Activated CD8-positive, alpha-beta memory T cell treated with anti-CD3 and anti-CD28 coated beads, Interleukin-2, amount 50 U/mL, for 1 hour (primary cell): ENCODE measurements around the gene BCCIP.

Experiments used
- DNase-seq: peaks from one replicate; pipeline ENCODE4 v3.0.0-alpha.2; 2020; ENCODE audit errors: extremely low read depth

BCCIP gene

DNA sequence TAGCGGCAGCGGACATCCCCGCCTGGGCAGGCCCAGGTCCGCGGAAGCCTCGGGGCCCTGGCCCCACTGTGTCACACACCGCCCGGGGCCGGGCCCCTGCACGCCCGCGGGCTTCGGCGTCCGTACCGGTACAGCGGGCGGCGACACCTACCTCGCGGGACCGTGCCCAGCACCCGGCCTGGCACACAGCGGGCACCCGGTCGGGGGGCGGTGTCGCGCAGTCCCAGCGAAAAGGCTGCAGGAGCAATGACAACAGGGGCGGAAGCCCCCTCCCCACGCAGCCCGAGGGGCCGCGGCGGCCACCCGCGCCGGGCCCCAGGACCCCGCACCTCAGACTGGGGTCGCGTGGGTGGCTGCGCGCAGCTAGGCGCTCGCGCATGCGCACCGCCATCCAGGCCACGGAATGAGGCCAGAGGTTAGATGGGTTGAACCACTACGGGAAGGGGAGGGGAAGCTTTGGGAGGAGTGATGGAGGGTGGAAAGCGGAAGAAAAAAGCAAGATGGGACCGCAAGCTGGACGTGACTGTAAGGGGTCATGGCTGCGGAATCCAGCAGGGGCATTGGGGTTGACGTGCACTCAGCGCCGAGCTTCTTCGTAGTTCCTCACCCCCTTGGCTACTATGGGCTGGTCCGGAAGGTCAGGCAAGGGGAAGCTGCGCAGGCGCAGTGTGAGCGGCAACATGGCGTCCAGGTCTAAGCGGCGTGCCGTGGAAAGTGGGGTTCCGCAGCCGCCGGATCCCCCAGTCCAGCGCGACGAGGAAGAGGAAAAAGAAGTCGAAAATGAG is at the start of gene BCCIP, which contains the start of gene UROS:
Gene BCCIP (plus strand): TSS at position 669 of the 785 bp plus-strand sequence. CDS start 12 bp downstream, at position 681.
Gene UROS (minus strand): TSS at position 381 of the 785 bp plus-strand sequence. CDS start 6,759 bp downstream, outside the sequence.
- DNase-seq = peak; percentile 87

DNA sequence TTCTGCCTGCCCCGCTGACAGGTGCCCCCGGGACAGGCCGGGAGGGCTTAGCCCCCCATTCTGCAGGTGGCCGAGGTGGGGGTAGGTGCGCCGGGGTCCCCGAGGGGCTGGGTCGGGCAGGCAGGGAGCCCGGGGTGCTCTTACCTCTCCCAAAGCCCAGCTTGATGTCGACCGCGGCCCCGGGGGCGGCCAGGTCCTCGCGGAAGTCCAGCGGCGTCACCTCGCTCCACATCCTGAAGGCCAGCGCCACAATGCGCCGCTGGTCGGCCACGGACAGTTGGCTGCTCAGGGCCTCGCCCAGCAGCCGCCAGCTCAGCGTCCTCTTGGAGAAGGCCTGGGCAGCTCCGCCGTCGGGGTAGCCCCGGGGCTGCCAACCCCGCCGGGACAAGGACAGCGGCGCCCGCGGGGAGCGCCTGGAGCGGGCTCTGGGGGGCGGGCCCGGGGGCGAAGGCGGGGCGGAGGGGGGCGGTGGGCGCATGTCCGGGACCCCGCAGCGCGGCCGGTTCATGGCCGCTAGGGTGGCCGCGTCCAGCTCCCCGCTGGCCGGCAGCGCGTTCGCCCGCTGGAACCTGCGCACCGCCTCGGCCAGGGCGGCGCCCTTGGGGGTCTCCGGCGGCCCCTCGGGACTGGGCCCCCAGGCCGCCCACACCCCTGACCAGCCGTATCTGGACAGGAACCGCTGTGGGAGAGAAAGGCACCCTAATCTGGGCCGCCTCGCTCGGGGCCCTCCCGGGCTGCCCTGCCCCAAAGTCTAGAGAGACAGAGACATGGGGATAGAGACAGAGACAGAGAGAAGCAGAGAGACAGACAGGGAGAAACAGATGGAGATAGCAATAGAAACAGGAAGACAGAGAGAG is 49.4 kb upstream of the BCCIP start:
- no peak for DNase-seq

DNA sequence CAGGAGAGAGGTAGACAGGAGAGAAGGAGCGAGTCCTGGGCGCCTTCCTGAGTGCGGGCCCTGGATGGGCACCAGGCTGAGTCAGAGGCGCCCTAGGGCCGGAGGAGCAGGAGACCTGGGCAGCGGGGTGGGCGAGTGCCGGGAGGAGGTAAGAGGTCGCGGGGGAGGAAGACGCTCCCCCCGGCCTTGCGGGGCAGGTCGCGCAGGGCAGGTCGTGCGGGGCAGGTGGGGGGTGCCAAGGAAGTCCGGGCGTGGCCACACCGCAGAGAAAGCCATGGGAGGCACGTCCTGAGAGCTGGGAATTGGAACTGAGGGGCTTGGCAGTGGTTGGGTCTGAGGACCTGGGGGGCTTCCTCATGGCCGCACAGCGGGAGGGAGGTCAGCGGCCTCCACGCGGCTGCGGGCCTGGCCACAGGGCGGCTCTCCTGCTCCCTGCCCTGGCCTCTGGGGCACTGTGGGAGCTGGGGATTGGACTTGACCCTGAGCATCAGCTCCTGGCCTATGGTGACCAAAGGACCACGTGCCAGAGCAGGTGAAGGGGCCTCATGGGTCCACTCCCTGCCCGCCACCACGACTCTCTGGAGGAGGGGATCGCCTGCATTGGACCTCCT is 48.7 kb upstream of the BCCIP start:
- no peak for DNase-seq

DNA sequence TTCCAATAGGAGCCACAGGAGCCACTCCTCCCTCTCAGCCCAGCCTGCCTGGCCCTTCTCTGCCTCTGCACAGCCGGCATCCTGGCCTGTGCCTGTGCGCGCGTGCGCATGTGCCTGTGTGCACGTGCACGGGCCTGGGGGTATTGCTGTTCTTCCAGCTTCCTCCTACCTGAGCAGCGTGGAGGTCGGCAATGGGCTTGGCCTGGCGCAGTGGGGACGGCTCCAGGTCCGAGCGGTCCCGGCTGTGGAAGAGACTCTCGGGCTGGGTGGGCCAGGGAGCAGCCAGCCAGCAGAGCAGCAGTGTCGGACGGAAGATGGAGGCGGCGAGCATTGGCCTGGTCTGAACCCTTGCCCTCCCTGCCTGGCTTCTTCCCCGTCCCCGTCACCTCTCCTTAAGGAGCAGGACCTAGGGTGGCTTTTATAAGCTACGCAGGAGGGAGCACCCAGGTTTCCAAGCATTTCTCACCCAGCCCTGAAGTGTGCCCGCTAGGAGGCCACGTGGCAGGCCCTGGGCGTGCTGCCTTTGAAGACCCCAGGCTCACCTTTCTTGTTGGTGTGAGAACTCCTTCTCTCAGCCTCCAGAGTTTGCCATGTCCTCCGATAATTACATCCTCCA is 47.7 kb upstream of the BCCIP start, which contains the start of gene MMP21:
Gene MMP21 (minus strand): TSS at position 331 of the 616 bp plus-strand sequence. CDS start 0 bp downstream, at position 331.
- no peak for DNase-seq

DNA sequence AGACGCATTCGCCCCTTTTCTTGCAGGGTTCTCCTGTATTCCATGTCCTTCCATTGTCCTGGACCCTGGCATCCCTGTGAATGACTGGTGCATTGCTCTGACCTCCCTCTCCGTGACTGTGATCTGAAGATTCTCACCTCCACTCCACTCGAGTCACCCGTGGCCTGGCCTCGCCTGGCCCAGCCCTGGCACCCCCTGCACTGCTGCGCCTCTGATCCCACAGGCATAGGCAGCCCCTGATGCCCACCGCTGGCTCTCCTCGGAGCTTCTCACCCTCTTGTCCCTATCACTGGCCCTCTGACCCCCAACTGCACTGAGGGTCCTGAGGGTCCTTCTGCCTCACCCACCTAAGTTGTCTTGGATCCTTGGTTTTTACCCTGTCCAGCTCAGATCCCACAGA is 45.5 kb upstream of the BCCIP start:
- no peak for DNase-seq

DNA sequence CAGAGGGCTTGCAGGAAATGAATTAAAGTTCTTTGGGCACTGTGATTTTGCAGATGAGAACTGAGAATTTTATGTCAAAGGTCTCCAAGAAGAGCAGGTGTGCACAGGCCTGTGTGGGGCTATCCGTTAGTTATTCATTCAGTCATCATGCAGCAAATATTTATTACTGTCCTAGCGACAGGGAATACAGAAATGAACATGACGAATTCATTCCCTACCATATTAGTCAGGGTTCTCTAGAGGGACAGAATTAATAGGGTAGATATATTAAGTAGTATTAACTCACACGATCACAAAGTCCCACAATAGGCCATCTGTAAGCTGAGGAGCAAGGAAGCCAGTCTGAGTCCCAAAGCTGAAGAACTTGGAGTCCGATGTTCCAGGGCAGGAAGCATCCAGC is 44.8 kb upstream of the BCCIP start:
- DNase-seq = no peak

DNA sequence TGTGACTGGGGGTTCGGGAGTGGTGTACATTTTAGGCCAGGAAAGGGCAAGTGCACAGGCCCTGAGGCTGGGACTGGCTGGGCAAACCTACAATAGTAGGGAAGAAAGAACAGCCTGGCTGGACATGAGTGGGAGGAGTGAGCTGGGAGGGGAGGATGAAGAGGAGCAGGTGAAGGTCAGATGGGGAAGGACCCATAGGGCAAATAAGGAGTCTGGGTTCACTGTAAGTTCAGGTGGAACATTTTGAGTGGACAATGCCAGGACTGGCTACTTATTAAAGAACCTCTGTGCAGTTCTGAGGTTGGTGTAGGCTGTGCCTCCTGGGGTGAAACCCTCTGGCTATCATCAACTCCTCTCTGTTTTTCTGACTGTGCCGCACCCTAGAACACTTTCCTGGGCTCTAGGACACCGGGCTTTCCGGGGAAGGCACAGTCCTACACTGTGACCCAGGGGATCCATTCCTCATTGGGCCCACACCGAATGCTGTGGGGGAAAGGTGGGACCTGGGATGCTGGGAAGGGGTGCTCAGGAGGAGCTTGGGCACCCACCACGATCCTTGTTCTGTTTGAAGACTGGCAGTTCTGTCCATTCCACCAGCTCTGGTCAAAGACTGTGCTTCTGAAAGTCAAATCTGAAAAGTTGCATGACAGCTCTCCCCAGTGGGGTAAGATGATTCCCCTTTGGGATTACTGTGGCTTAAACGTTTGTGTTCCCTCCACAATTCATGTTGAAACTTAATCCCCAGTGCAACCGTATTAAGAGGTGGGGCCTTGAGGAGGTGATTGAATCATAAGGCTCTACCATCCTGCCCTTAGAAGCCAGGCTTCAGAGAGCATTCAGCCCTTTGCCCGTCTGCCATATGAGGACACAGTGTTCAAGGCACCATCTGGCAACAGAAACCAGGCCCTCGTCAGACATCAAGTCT is 43.7 kb upstream of the BCCIP start:
- DNase-seq = no peak

DNA sequence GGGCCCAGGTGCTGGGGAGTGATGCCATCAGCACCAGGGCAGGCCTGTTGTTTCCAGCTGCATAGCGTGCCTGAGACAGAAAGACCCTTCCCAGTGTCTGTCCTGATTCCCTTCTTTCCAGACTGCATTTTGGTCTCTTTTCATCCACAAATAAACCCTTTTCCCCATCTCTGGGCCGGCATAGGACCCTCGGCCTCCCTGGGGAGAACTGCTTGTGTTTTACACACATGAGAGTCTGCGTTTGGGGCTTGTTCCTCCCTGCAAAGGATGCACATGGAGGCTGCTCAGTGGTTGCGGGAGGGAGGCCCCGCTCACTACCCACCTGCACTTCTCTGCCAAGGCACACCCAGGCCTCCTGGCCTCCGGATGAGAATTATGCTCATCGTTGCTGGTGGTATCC is 42.0 kb upstream of the BCCIP start:
- DNase-seq = no peak

DNA sequence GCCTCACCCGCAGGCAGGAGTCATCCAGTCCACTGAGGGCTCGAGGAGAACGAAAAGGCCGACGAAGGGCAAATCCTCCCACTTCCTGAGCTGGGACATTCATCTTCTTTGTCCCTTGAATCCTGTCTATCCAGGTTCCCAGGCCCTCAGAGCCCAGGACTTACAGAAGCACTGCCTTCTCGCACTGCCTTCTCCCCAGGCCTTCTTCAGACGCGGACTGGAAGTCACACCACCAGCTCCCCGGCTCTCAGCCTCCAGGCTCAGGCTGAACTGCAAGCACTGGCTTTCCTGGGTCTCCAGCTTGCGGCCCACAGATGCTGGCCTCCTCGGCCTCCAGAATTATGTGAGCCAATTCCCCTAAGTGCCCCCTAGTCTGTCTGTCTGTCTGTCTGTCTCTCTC is 41.3 kb upstream of the BCCIP start:
- no peak for DNase-seq

DNA sequence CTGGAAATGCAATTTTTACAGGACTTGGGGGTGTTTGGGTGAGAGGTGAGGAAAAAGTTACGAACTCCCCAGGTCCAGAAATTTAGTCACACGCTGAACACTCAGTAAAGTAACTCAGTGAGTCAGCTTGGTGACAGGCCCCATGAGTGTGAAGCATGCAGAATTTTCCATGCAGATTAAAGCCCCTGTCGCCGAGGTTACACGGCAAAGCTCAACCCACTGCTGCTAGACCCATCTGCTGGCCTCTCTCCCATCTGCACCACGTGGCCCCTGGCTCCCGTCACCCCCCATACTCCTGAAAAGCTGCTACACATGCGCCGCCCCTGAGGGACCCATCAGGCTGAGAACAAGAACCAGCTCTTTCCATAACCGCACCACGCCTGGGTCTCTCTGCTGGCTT is 40.7 kb upstream of the BCCIP start:
- DNase-seq = no peak

DNA sequence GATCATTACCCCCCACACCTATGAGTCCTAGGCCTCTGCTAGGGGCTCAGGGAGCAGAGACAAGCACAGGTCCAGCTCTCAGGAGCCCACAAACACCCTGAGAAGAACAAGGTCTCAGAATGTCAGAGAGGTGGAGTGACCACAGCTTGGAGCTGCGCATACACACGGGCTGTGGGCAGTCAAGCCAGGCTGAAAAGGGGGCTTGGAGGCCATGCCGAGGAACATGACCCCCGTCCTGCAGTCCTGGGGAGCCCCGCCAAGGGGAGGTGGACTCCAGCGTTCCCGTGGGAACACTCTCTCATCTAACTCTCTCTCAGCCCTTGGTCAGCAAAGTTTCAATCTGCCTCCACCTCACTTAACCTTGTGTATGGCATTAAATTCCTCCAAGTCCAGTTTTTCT is 39.9 kb upstream of the BCCIP start:
- DNase-seq = no peak

DNA sequence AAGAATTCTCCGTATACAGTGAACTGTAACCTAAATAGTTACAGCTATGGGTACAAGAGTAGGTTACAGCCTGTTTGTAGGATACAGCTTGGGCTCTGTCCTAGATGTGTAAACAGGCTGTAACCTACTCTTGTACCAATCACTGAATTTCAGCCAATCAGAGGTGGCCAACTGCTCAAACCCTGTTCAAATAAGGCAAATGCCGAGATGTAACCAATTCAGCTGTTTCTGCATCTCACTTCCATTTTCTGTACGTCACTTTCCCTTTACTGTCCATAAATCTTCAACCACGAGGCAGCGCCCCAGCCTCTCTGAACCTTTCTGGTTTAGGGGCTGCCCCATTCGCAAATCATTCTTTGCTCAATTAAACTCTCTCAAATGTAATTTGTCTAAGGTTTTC is 39.4 kb upstream of the BCCIP start:
- DNase-seq = no peak

DNA sequence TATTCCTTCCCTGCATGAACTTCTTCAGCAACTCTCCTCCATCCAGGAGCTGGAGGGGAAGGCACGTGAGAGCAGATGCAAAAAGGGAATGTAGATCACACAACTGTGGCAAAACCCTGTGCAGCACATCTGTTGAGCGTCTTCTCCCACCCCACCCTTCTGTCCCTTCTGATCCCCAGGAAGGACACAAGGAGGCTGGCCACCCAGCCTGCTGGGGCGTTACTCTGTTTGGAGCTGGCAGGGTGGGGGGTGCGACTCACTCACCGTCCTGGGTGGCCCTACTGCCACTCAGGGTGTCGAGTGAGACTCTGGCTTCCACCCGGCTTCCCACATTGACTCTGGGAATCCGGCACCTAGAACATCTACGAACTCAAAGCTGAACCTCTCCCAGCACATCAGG is 37.6 kb upstream of the BCCIP start:
- DNase-seq = no peak

DNA sequence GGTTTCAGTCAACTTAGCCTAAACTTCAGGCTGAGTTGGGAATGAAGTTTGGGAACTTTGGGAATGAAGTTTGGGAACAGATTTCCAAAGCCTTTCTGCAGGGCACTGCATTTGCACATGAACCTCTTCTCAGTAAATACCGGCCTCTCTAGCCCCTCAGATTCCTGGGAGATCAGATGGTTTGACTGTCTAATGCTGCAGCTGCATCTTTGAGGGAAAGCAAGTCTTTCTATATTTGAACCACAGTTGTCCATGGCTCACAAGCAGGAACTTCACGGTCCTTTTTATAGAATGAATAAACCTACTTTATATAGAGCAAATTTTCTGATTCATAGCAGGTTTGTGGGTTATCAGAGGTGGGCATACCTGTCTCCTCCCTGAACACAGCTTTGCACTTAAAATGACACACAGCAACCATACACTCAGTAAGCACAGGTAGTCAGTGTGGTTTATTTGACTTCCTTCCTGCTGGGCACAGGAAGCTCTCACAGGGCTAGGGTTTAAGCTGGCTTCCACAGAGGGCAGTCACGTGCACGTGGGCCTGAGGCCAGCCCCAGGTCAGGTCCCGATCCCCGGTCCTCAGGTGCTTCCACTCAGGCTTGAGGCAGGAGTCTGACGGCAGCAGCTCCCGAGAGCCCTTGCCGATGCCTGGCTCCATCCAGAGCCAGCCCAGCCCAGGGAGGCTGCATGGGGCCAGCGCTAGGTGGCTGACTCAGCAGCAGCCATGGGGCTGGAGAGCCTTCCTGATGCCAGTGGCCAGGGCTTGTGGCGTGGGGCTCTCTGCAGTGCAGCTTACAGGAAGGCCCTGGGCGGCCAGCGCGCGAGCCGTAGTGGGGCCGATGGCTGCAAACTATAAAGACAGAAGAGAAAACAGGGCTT is 35.0 kb upstream of the BCCIP start:
- DNase-seq = no peak

DNA sequence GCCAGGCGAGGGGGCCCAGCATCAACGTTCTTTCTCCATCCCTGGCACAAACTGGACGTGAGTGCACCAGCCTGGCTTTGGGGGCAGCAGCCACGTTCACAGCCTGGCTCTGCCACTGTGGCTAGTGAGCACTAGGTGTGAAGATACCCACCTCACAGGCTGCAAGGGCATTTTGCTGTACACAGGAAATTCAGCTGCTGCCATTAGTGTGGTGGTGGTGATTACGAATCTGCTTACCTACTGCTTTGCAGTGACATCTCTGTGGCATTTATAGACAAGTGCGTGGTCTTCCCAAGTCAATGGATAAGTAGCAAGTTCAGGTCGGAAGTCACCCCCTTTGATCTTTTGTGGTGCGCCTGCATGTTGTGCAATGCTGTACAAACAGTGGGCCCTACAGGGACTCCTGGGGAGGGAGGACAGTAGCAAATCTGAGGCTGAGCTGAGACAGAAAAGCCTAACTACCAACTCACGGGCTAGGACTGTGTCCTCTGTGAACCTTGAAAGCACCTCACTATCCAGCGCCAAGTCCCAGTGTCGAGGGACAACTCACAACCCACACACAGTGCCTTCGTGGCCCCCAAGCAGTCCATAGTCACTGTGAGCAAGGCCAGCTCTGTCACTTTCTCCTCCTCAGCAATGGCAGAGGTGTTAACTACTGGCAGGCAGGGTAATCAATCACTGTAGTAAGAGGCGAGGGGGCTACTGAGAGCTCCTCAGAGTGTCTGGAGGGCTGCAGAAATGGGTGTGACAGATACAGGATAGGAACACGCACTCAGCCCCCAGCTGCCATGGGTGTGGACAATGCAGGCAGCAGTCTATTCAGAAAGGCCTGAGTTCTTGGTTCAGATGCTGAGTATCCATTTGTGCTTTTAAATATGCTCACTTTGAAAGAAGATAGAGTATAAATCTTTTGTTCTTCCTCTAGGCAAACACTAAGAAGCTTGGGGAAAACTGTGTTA is 30.7 kb upstream of the BCCIP start:
- no peak for DNase-seq

DNA sequence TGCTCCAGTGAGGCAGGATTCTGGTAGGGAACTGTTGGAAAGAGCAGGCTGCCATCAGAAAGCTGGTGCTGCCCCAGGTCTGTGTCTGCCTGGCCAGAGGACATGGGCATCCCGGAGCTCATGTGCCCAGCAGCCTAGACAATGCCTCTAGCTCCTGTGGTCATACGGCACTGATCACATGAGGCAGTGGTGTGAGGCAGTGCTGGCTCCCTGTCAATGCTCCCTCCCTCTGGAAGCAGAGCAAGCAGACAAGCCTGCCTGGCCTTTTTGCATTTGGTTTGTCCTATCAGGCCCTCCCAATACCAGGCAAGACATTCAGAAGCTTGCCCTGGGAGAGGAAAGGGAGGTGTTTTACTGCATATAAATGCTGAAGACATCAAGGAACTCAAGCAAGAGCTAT is 28.2 kb upstream of the BCCIP start:
- DNase-seq = no peak

DNA sequence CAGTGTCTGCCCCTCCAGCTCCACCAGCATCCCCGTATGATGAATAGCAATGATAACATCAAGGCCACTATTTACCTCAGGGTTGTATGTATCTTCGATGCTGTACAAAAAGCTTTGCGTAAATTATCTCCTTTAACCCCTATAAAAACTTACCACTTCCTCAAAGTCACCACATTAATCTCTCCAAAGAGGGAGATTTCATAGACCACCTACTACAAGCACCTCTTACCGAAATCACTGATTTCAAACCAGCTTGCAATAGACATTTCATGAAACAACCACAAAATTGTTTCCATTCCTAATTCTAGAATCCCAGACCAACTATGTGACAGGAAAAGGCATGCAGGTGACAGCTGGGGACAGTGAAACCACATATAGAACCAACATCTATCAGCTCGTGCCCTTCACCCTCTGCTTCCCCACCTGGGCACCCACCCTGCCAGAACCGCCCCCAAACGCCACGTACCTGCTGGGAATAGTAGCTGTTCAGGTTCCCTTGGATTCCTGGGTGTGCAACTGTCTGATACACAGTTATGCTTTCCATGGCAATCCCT is 27.6 kb upstream of the BCCIP start:
- no peak for DNase-seq

DNA sequence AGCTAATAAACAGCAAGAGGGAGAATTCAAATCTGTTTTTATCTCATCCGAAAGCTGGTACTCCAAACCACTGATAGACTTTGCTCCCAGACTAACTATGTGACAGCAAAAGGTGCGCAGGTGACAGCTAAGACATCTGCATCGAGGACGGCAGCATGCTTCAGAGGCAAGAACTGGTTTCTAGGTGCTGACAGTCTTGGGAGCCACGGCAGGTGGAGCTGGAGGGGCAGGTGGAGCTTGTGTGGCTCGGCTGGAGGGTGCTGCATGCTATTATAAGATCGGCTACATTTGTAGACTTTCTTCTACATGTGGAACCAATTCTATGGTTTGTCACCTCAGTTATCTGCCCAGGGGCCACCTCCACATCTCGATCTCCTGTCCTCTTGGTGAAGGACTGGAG is 25.9 kb upstream of the BCCIP start:
- no peak for DNase-seq
